PC-3 (cell line): ENCODE measurements around the gene CNOT6L. TPM values are rescaled to one million over a fixed set of nuclear protein-coding genes. Genes with fewer than 3 reads are reported as not detected.
"Not testable (repeated sequence)": the region's sequence is repeated elsewhere in the genome, so short reads cannot be mapped to it uniquely, and the experiment has no call there.

Experiments
- ATAC-seq: fragments of 200-7000 bp; cut with Tn5 transposase; 2 replicates; pipeline ENCODE4 v1.9.1; 2020; ENCODE audit warnings: mild to moderate bottlenecking, moderate library complexity
- BruUV-seq: library from RNA; stranded (reverse); fragments of 400-500 nt; replicated peaks from 2 replicates; lab custom pipeline; 2021; lab: Mats Ljungman, UMichigan
- CTCF ChIA-PET: fragments of 300-600 bp; sonication (Branson Sonifier 250); formaldehyde crosslinking; loops from one replicate; lab custom pipeline; 2022; ENCODE audit warnings: antibody characterized with exemption; lab: Charles Lee
- POLR2A ChIA-PET: fragments of 300-600 bp; sonication (Branson Sonifier 250); formaldehyde crosslinking; loops from one replicate; lab custom pipeline; 2022; ENCODE audit warnings: antibody characterized with exemption; ENCODE audit not compliant: unreplicated experiment; lab: Charles Lee
- DNase-seq: peaks from one replicate; pipeline ENCODE4 v3.0.0-alpha.2; 2015
- H2AFZ ChIP-seq: fragments of 300-600 bp; sonication (generic); 2 replicates; pipeline ENCODE4 v1.6.0; 2016; ENCODE audit warnings: antibody characterized with exemption, low read length
- H3F3A ChIP-seq: fragments of 300-600 bp; sonication (generic); one replicate; pipeline ENCODE4 v1.6.0; 2017; ENCODE audit warnings: antibody characterized with exemption, low read length, control low read depth, mild to moderate bottlenecking; ENCODE audit not compliant: unreplicated experiment
- H3K27ac ChIP-seq: fragments of 300-600 bp; sonication (generic); 2 replicates; pipeline ENCODE4 v1.5.1; 2016; ENCODE audit warnings: mild to moderate bottlenecking, low read length
- H3K27me3 ChIP-seq: fragments of 300-600 bp; sonication (generic); 2 replicates; pipeline ENCODE4 v1.6.1; 2016; ENCODE audit warnings: low read length, mixed read lengths
- H3K36me3 ChIP-seq: fragments of 300-600 bp; sonication (generic); 2 replicates; pipeline ENCODE4 v1.6.1; 2016; ENCODE audit warnings: low read depth, mixed run types, low read length, mixed read lengths
- H3K4me1 ChIP-seq: fragments of 300-600 bp; sonication (generic); 2 replicates; pipeline ENCODE4 v1.5.1; 2016; ENCODE audit warnings: low read length; ENCODE audit not compliant: insufficient read depth
- H3K4me2 ChIP-seq: fragments of 300-600 bp; sonication (generic); 2 replicates; pipeline ENCODE4 v1.6.0; 2016; ENCODE audit warnings: low read length
- H3K4me3 ChIP-seq: fragments of 300-600 bp; sonication (generic); 2 replicates; pipeline ENCODE4 v1.5.1; 2016; ENCODE audit warnings: mild to moderate bottlenecking, low read length, mixed read lengths
- H3K79me2 ChIP-seq: fragments of 300-600 bp; sonication (generic); 2 replicates; pipeline ENCODE4 v1.6.1; 2017; ENCODE audit warnings: low read length, mixed read lengths
- H3K9ac ChIP-seq: fragments of 300-600 bp; sonication (generic); 2 replicates; pipeline ENCODE4 v1.6.0; 2016; ENCODE audit warnings: mild to moderate bottlenecking, low read length
- H3K9me2 ChIP-seq: fragments of 300-600 bp; sonication (generic); replicated peaks from 2 replicates; pipeline ENCODE4 v1.6.1; 2016; ENCODE audit warnings: mixed run types, low read length, mixed read lengths
- H3K9me3 ChIP-seq: fragments of 300-600 bp; sonication (generic); 2 replicates; pipeline ENCODE4 v1.6.1; 2016; ENCODE audit warnings: low read length, mixed read lengths
- H4K20me1 ChIP-seq: fragments of 300-600 bp; sonication (generic); 2 replicates; pipeline ENCODE4 v1.6.1; 2016; ENCODE audit warnings: low read length, mixed read lengths
- CTCF ChIP-seq: fragments of 300-600 bp; sonication (generic); conservative IDR thresholded peaks from 2 replicates; pipeline ENCODE4 v1.5.1; 2017; ENCODE audit warnings: antibody characterized with exemption, low read depth, mild to moderate bottlenecking, low read length
- EZH2 ChIP-seq: fragments of 300-600 bp; sonication (generic); IDR thresholded peaks from one replicate; pipeline ENCODE4 v1.6.1; 2017; ENCODE audit warnings: antibody characterized with exemption, mild to moderate bottlenecking, low read length; ENCODE audit not compliant: unreplicated experiment
- EZH2phosphoT487 ChIP-seq: fragments of 300-600 bp; sonication (generic); IDR thresholded peaks from 2 replicates; pipeline ENCODE4 v1.6.1; 2018; ENCODE audit warnings: mild to moderate bottlenecking, antibody characterized with exemption, low read length, borderline replicate concordance
- intact Hi-C: fragments of 100-400 bp; cut with micrococcal nuclease; formaldehyde crosslinking; loops from 2 replicates; pipeline ENCODE4 v1.9.0; 2023
- total RNA-seq: library from RNA; depleted of rRNA; stranded (reverse); fragments of >200 nt; gene quantifications from 2 replicates; pipeline ENCODE4 v1.2.3, GENCODE V29; 2014

Gene CNOT6L
- total RNA-seq, 1 experiment from 2014 or later = 2.6 TPM

- Histone ChIP-seq H3K27ac (no peak overlapping the region), H4K20me1 (no peaks in the 10 kb centered on the region), H2AFZ (no peak overlapping the region), H3K4me2 (no peak overlapping the region), H3K4me1 (no peaks in the 10 kb centered on the region), H3K4me3 (no peak overlapping the region), H3F3A (no peaks in the 10 kb centered on the region), H3K9me3 (no peaks in the 10 kb centered on the region), H3K79me2 (peaks cover 10% of the 10 kb centered on the region), H3K27me3 (no peaks in the 10 kb centered on the region), H3K9ac (no peak overlapping the region), H3K9me2 (no peaks in the 10 kb centered on the region), H3K36me3 (no peaks in the 10 kb centered on the region)
- POLR2A ChIA-PET = no interaction called here
- CTCF ChIA-PET = no interaction called here
- BruUV-seq = no TSS peak
- DNase-seq = no peak
- no peak for ATAC-seq
- TF ChIP-seq EZH2phosphoT487 = no peak
- no peak for TF ChIP-seq CTCF
- TF ChIP-seq EZH2 = no peak
- intact Hi-C loops = no loop called here
Measured at GRCh38 chr4:77782102-77782835, 36.9 kb downstream of the CNOT6L start.

- H4K20me1 ChIP-seq, DNase-seq, H3K9me2 ChIP-seq, H3K4me1 ChIP-seq, CTCF ChIA-PET, intact Hi-C loops, H3K9me3 ChIP-seq, H3K27ac ChIP-seq, H2AFZ ChIP-seq, BruUV-seq, POLR2A ChIA-PET, H3K4me3 ChIP-seq, H3K9ac ChIP-seq, ATAC-seq, H3K36me3 ChIP-seq, H3K4me2 ChIP-seq, H3K27me3 ChIP-seq, H3F3A ChIP-seq: not testable (repeated sequence)
- H3K79me2 ChIP-seq = peaks cover 12% of the 10 kb centered on the region
Measured at GRCh38 chr4:77780762-77781161, 38.4 kb downstream of the CNOT6L start.

DNA sequence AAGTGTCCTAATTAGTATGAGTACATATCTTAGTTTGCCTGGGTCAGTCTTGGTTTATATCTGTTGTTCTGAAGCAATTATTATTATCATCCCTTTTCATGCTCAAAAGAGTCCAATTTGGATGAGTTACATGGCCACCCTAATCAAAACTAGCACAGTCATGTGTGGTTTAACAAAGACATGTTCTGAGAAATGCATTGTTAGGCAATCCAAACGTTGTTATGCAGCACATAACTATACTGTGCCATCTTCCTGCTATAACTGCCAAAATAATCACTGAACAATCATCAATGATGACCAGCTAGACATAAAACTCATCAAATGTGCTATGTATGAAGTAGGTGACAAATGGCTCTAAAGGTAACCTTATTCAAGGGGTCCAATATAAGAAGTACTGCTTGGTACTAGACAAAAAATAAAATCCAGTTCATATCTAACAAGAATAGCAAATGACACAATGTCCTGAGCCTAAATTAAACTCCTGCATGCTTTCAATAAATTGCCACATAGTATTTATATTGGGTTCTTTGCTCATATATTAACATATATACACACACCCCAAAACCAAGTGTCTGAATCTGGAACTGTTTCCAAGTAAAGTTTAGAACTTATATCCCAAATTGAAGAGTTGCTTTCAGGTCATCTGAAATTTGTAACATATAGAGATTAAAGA lies 41.9 kb downstream of the CNOT6L start:
- Histone ChIP-seq H3K27me3 (no peaks in the 10 kb centered on the region), H2AFZ (no peak overlapping the region), H3K4me1 (no peaks in the 10 kb centered on the region), H3K36me3 (no peaks in the 10 kb centered on the region), H3K9ac (no peak overlapping the region), H3K9me2 (no peaks in the 10 kb centered on the region), H4K20me1 (no peaks in the 10 kb centered on the region), H3K4me2 (no peak overlapping the region), H3K9me3 (no peaks in the 10 kb centered on the region), H3K79me2 (peaks cover 12% of the 10 kb centered on the region), H3K27ac (no peak overlapping the region), H3K4me3 (no peak overlapping the region), H3F3A (no peaks in the 10 kb centered on the region)
- ChIA-PET CTCF (no interaction called here), POLR2A (no interaction called here)
- TF ChIP-seq EZH2 (no peak), EZH2phosphoT487 (no peak), CTCF (no peak)
- intact Hi-C loops = no loop called here
- ATAC-seq (no peak), DNase-seq (no peak)
- no TSS peak for BruUV-seq
